Measurements from ENCODE around the gene EPB42.
A peak's percentile ranks its signal among the peaks of the same experiment; 100 is the strongest.
"Not testable (repeated sequence)": the region's sequence is repeated elsewhere in the genome, so short reads cannot be mapped to it uniquely, and the experiment has no call there.

Gene EPB42

GRCh38 chr15:43241100-43241499 lies 20.3 kb upstream of the EPB42 start:
- peak; percentile 83 for DNase-seq (ENCODE audit: low spot score)

GRCh38 chr15:43239732-43240491 lies 19.1 kb upstream of the EPB42 start:
- no peak for DNase-seq (ENCODE audit: low spot score)

- no peak for DNase-seq (ENCODE audit: low spot score)
Measured at GRCh38 chr15:43238671-43239131, 17.9 kb upstream of the EPB42 start.

- no peak for DNase-seq (ENCODE audit: low spot score)
Measured at GRCh38 chr15:43237842-43238470, 17.1 kb upstream of the EPB42 start.

GRCh38 chr15:43235536-43235935 lies 14.7 kb upstream of the EPB42 start:
- no peak for DNase-seq (ENCODE audit: low spot score)

GRCh38 chr15:43232289-43232874 lies 11.6 kb upstream of the EPB42 start:
- DNase-seq (ENCODE audit: low spot score): no peak

GRCh38 chr15:43230640-43231115 lies 9.9 kb upstream of the EPB42 start:
- peak; percentile 59 for DNase-seq (ENCODE audit: low spot score)

- no peak for DNase-seq (ENCODE audit: low spot score)
Measured at GRCh38 chr15:43229977-43230376, 9.2 kb upstream of the EPB42 start.

- no peak for DNase-seq (ENCODE audit: low spot score)
Measured at GRCh38 chr15:43226436-43227305, 5.9 kb upstream of the EPB42 start.

GRCh38 chr15:43225950-43226255 lies 5.1 kb upstream of the EPB42 start:
- not testable (repeated sequence) for DNase-seq (ENCODE audit: low spot score)

GRCh38 chr15:43225201-43225949 lies 4.6 kb upstream of the EPB42 start:
- peak; percentile 78 for DNase-seq (ENCODE audit: low spot score)

GRCh38 chr15:43221422-43221821 lies 604 bp upstream of the EPB42 start:
- DNase-seq (ENCODE audit: low spot score): no peak

- no peak for DNase-seq (ENCODE audit: low spot score)
Measured at GRCh38 chr15:43219929-43220928, 589 bp downstream of the EPB42 start.

GRCh38 chr15:43218908-43219706 lies 1.7 kb downstream of the EPB42 start:
- peak; percentile 51 for DNase-seq (ENCODE audit: low spot score)

- peak; percentile 27 for DNase-seq (ENCODE audit: low spot score)
Measured at GRCh38 chr15:43215961-43216360, 4.9 kb downstream of the EPB42 start.

GRCh38 chr15:43214592-43215295 lies 6.1 kb downstream of the EPB42 start:
- no peak for DNase-seq (ENCODE audit: low spot score)

GRCh38 chr15:43214169-43214568 lies 6.6 kb downstream of the EPB42 start:
- no peak for DNase-seq (ENCODE audit: low spot score)

- DNase-seq (ENCODE audit: low spot score): no peak
Measured at GRCh38 chr15:43213466-43213865, 7.4 kb downstream of the EPB42 start.

GRCh38 chr15:43212951-43213350 lies 7.9 kb downstream of the EPB42 start:
- no peak for DNase-seq (ENCODE audit: low spot score)

Measured in AG08395 (cell line).